Heart right ventricle (tissue), 16 donors: ENCODE measurements around the gene ZIC4. TPM values are rescaled to one million over a fixed set of nuclear protein-coding genes. Genes with fewer than 3 reads are reported as not detected.

Experiments
- ATAC-seq, 8 donors: fragments of 200-7000 bp; cut with Tn5 transposase; one replicate each; pipeline ENCODE4 v1.9.1; 2020; ENCODE audit warnings: mild to moderate bottlenecking in 8 of 8, moderate library complexity in 8 of 8, moderate number of reproducible peaks in 1 of 8
- DNase-seq, 2 donors: peaks; one replicate each; pipeline ENCODE4 v3.0.0-alpha.2; 2020
- H3K27ac ChIP-seq, 10 donors: fragments of 200-600 bp; sonication (generic) in 2 of 10; one replicate each; pipeline versions ENCODE4 v1.5.0 to v1.8.0; 2020 to 2022; ENCODE audit warnings: mild to moderate bottlenecking in 3 of 10
- H3K27me3 ChIP-seq, 7 donors: fragments of 200-600 bp; one replicate each; pipeline ENCODE4 v1.8.0; 2021 to 2022; ENCODE audit warnings: mild to moderate bottlenecking in 2 of 7
- H3K36me3 ChIP-seq, 9 donors: fragments of 200-600 bp; sonication (generic) in 1 of 9; one replicate each; pipeline versions ENCODE4 v1.5.0 to v1.8.0; 2020 to 2022; ENCODE audit warnings: mild to moderate bottlenecking in 2 of 9
- H3K4me1 ChIP-seq, 9 donors: fragments of 200-600 bp; sonication (generic) in 1 of 9; one replicate each; pipeline versions ENCODE4 v1.5.0 to v1.8.0; 2020 to 2022; ENCODE audit warnings: mild to moderate bottlenecking in 4 of 9
- H3K4me3 ChIP-seq, 10 donors: fragments of 200-600 bp; sonication (generic) in 2 of 10; one replicate each; pipeline versions ENCODE4 v1.5.0 to v1.8.0; 2020 to 2022; ENCODE audit warnings: mild to moderate bottlenecking in 7 of 10, moderate library complexity in 2 of 10
- H3K9me3 ChIP-seq, 11 donors: fragments of 200-600 bp in 10 of 11; sonication (generic) in 2 of 11; one replicate each; pipeline versions ENCODE4 v1.5.0 to v1.8.0; 2013 to 2022; ENCODE audit warnings: mild to moderate bottlenecking in 2 of 11, control low read depth in 1 of 11, moderate library complexity in 1 of 11
- WGBS, 2 donors: extraction: QIAGEN DNeasy Blood & Tissue Kit; methylation state at CpG; one replicate each; pipeline ENCODE4 v1.1.7; 2013; ENCODE audit warnings: inconsistent platforms in 1 of 2; 5-methylcytosine and 5-hydroxymethylcytosine counted together
- intact Hi-C, 10 donors: fragments of 100-400 bp; cut with DNase I; formaldehyde crosslinking; loops; one replicate each; pipeline versions ENCODE4 v1.11.1 to v1.14.2; 2022
- polyA plus RNA-seq, 2 donors: library from polyadenylated mRNA; stranded (reverse); fragments of 200-250 nt; gene quantifications; one replicate each; pipeline ENCODE4 v1.2.3, GENCODE V29; 2013
- total RNA-seq, 10 donors: library from RNA; stranded (reverse); fragmentation: NEBNext Ultra II Directional in 3 of 10; extraction: Animal tissue kit (Norgen Biotek cat#: 25700) in 3 of 10; gene quantifications; one replicate each; pipeline versions ENCODE4 v1.2.1 to v1.2.4, GENCODE V29; 2021 to 2023
- TF ChIP-seq, protein P1 (sequence below), 9 donors: fragments of 200-600 bp; sonication (generic) in 2 of 9; IDR thresholded peaks; one replicate each; pipeline versions ENCODE4 v1.5.0 to v1.8.0; 2021 to 2022; ENCODE audit warnings: antibody characterized with exemption in 9 of 9, mild to moderate bottlenecking in 5 of 9, moderate library complexity in 1 of 9
- donor health status: Arrhythmogenic right ventricular cardiomyopathy.
- donor health status: ischemic (EF 13 %, LVEDD 7.1; RV severe dilation, severe dysfunction).
- donor health status: healthy with polysubstance abuse.
- donor health status: DM: no; HTN: yes; CAD: no.
- donor health status: DM: no; HTN: no; CAD: no.
- donor health status: ischemic (EF 25% LVEDD 6.9; RV normal size, moderate dysfunction).
- donor health status: ischemic (EF 25% LVEDD 5.7; RV mildly dilated, moderate dysfunction).
- donor health status: healthy.
- donor health status: DM: yes; HTN: yes; CAD: no.
- donor health status: Ischemic cardiomyopathy.
- donor health status: ischemic (EF 35%, LVEDD 5.7; RV mildly dilated, moderate dysfunction).
- donor health status: nonischemic (EF 11% LVEDD 7.7; RV severe dilation, severe dysfunction).
- donor health status: DM: yes; HTN: yes; CAD: no.
- donor health status: PGD.
- donor health status: ischemic (EF 29% LVEDD 5.4; RV normal size, mild dysfunction).
- donor health status: nonischemic (EF 23%, LVEDD 6.1; RV moderate dilation, normal function).

ZIC4 gene
- total and polyA plus RNA-seq, 12 donors, result not detected

DNA sequence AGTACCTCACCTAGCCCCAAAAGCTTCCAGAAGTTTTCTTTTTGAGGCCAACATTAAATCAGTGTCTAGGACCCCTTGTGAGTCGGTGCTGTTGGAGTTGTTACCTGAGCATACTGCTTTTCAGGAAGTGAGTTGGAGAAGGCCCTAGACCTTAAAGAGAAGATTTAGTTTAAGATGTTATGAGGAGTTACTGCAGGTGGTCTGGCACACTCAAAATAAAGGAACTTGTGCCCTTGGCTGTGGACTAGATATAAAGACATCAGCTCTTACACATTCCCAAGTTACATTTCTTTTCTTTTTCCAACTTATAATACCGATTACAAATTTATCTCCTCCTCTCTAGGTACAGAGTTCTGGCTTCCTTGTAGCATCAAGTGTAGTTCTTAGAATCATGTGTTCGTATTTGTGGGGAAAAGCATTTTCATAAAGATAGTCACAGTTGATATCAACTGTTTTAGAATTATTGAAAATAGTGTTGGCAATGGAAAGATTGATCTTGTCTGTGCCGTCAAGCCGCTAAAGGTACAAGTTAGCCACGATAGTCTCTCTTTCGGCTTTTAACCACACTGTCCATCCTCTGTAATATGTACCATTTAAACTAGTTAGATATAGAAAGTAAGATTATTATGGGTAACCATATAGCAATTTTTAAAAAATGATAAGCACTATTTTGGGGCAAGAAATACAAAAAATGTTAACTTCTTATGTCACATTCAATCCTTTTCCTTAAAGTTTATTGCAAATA lies 11.4 kb upstream of the ZIC4 start:
- Histone ChIP-seq H3K4me3 (no peak overlapping the region), H3K27ac (no peak overlapping the region), H3K4me1 (peaks cover 4 to 28% (median 18%) of the 10 kb centered on the region in 9 donors), H3K36me3 (no peaks in the 10 kb centered on the region), H3K27me3 (peaks cover 39 to 100% (median 99%) of the 10 kb centered on the region in 7 donors), H3K9me3 (peaks cover 0 to 2% (median 0%) of the 10 kb centered on the region in 11 donors)
- intact Hi-C loops, result no loop called here
- DNase-seq, result no peak
- ATAC-seq, result no peak
- WGBS, 2 donors, result 40 to 46% methylated on average over 7 of the region's 7 CpGs
- TF ChIP-seq, protein P1, sequence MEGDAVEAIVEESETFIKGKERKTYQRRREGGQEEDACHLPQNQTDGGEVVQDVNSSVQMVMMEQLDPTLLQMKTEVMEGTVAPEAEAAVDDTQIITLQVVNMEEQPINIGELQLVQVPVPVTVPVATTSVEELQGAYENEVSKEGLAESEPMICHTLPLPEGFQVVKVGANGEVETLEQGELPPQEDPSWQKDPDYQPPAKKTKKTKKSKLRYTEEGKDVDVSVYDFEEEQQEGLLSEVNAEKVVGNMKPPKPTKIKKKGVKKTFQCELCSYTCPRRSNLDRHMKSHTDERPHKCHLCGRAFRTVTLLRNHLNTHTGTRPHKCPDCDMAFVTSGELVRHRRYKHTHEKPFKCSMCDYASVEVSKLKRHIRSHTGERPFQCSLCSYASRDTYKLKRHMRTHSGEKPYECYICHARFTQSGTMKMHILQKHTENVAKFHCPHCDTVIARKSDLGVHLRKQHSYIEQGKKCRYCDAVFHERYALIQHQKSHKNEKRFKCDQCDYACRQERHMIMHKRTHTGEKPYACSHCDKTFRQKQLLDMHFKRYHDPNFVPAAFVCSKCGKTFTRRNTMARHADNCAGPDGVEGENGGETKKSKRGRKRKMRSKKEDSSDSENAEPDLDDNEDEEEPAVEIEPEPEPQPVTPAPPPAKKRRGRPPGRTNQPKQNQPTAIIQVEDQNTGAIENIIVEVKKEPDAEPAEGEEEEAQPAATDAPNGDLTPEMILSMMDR (IDR thresholded peaks at IDR 0.05), result no peak

DNA sequence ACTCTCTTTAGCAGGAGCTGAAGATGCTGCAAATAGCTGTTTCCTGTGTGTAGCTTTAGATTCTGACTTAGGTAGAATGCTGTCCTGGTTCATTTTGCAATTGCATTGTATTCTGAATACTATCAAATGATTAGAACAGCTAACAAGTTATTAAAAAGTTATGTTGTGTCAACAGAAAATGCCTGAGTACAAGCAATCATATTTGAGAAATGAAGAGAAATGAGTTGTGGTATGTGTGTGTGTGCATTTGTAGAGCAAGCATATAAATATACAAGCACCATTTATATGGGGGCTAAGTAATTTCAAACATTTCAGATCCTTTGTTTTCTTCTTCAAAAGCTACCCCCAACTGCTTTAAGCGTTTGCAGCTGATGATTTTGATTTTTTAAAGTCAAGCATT lies 10.6 kb upstream of the ZIC4 start:
- TF ChIP-seq, protein P1 (IDR thresholded peaks at IDR 0.05), result no peak
- Histone ChIP-seq H3K9me3 (peaks cover 0 to 2% (median 0%) of the 10 kb centered on the region in 11 donors), H3K4me1 (peaks cover 4 to 36% (median 20%) of the 10 kb centered on the region in 9 donors), H3K36me3 (no peaks in the 10 kb centered on the region), H3K27ac (no peak overlapping the region), H3K4me3 (no peak overlapping the region), H3K27me3 (peaks cover 39 to 100% (median 99%) of the 10 kb centered on the region in 7 donors)
- 31 to 32% methylated on average over 1 of the region's 1 CpG for WGBS, 2 donors
- ATAC-seq (no peak), DNase-seq (no peak)
- intact Hi-C loops, result no loop called here

DNA sequence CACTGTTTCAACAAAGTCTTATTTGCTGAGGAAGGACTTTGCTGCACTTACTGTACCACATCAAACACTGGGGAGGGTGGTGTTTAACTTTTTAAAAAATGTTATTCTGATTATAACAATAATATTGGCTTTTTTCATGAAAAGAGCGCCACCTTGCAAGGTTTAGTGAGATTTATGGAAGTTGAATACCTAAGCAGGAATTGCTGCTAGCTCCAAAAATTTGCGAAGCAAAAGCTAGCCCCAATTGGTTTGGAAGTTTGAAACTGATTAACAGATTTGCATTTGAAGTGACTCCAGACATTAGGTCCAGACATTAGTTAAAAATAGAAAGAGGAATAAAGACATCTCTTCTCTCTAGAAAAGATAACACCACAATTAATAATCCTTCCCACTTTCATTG lies 9.5 kb upstream of the ZIC4 start:
- TF ChIP-seq, protein P1 (IDR thresholded peaks at IDR 0.05), result no peak
- 5 to 10% methylated on average over 2 of the region's 2 CpGs for WGBS, 2 donors
- Histone ChIP-seq H3K27me3 (peaks cover 32 to 100% (median 99%) of the 10 kb centered on the region in 7 donors), H3K9me3 (peaks cover 0 to 2% (median 0%) of the 10 kb centered on the region in 11 donors), H3K4me1 (peaks cover 4 to 39% (median 22%) of the 10 kb centered on the region in 9 donors), H3K27ac (no peak overlapping the region), H3K36me3 (no peaks in the 10 kb centered on the region), H3K4me3 (no peak overlapping the region)
- ATAC-seq (no peak), DNase-seq (no peak)
- intact Hi-C loops, result no loop called here

DNA sequence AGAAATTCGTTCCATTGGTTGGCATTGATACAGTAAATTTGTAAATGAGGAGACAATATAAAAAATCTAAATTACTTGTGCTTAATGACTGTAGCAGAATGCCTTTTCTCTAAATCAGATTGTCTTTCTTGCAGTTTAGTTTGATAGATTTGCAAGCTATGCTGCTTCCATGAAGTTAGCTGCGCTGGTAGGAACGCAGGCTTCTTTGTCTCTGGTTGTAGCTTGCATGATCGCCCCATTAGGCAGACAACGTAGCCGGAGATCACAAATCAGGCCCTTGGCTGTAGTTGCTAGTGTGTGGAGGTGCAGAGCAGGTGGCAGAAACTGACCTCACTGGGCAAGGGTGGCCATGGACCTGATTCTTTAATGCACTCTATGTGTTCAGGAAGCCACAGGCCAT lies 8.9 kb upstream of the ZIC4 start:
- Histone ChIP-seq H3K36me3 (no peaks in the 10 kb centered on the region), H3K27ac (no peak overlapping the region), H3K4me1 (peaks cover 4 to 45% (median 27%) of the 10 kb centered on the region in 9 donors), H3K4me3 (no peak overlapping the region), H3K27me3 (peaks cover 32 to 100% (median 99%) of the 10 kb centered on the region in 7 donors), H3K9me3 (peaks cover 0 to 2% (median 0%) of the 10 kb centered on the region in 11 donors)
- intact Hi-C loops, result no loop called here
- no peak for DNase-seq
- TF ChIP-seq, protein P1 (IDR thresholded peaks at IDR 0.05), result no peak
- no peak for ATAC-seq
- WGBS, 2 donors, result 11% methylated on average over 6 of the region's 6 CpGs
